ENCODE measurements around the gene CCNF.

GRCh38 chr16:2429034-2429770 is at the start of gene CCNF:
- TF ChIP-seq, protein P1, sequence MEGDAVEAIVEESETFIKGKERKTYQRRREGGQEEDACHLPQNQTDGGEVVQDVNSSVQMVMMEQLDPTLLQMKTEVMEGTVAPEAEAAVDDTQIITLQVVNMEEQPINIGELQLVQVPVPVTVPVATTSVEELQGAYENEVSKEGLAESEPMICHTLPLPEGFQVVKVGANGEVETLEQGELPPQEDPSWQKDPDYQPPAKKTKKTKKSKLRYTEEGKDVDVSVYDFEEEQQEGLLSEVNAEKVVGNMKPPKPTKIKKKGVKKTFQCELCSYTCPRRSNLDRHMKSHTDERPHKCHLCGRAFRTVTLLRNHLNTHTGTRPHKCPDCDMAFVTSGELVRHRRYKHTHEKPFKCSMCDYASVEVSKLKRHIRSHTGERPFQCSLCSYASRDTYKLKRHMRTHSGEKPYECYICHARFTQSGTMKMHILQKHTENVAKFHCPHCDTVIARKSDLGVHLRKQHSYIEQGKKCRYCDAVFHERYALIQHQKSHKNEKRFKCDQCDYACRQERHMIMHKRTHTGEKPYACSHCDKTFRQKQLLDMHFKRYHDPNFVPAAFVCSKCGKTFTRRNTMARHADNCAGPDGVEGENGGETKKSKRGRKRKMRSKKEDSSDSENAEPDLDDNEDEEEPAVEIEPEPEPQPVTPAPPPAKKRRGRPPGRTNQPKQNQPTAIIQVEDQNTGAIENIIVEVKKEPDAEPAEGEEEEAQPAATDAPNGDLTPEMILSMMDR (tag by site-specific recombination; IDR thresholded peaks at IDR 0.05): peak; percentile 18; the same call in 1 of the 2 replicates
- TF ChIP-seq REPIN1 (tag by site-specific recombination; IDR thresholded peaks at IDR 0.05; ENCODE audit: low read depth) (no peak), ZNF626 (tag by site-specific recombination; IDR thresholded peaks at IDR 0.05) (no peak), ZNF555 (tag by site-specific recombination; conservative IDR thresholded peaks at IDR 0.05) (no peak)

All from HEK293 (cell line).